ENCODE data around the gene RAB26.

GRCh38 chr16:2199095-2199494, 50.7 kb downstream of the RAB26 start:
- TF ChIP-seq, protein P1, sequence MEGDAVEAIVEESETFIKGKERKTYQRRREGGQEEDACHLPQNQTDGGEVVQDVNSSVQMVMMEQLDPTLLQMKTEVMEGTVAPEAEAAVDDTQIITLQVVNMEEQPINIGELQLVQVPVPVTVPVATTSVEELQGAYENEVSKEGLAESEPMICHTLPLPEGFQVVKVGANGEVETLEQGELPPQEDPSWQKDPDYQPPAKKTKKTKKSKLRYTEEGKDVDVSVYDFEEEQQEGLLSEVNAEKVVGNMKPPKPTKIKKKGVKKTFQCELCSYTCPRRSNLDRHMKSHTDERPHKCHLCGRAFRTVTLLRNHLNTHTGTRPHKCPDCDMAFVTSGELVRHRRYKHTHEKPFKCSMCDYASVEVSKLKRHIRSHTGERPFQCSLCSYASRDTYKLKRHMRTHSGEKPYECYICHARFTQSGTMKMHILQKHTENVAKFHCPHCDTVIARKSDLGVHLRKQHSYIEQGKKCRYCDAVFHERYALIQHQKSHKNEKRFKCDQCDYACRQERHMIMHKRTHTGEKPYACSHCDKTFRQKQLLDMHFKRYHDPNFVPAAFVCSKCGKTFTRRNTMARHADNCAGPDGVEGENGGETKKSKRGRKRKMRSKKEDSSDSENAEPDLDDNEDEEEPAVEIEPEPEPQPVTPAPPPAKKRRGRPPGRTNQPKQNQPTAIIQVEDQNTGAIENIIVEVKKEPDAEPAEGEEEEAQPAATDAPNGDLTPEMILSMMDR (IDR thresholded peaks at IDR 0.05): no peak
- no peak for TF ChIP-seq POLR2A (IDR thresholded peaks at IDR 0.05)

Data from breast epithelium (tissue), 3 donors.